IMR-90 (cell line): ENCODE data around the gene LINC01488. TPM values are rescaled to one million over a fixed set of nuclear protein-coding genes. Genes with fewer than 3 reads are reported as not detected.

Experiments used
- ATAC-seq: fragments of 200-7000 bp; cut with Tn5 transposase; 2 replicates; pipeline ENCODE4 v1.9.1; 2020; ENCODE audit warnings: low read depth, mild to moderate bottlenecking, moderate library complexity
- BruUV-seq: library from RNA; stranded (reverse); fragments of 400-500 nt; replicated peaks from 2 replicates; lab custom pipeline; 2021; lab: Mats Ljungman, UMichigan
- CTCF ChIA-PET: fragments of 300-600 bp; formaldehyde crosslinking; extraction: SDS; loops from one replicate; lab custom pipeline; 2021; ENCODE audit warnings: antibody characterized with exemption; lab: Yijun Ruan, JAX
- POLR2A ChIA-PET: fragments of 300-600 bp; sonication (Branson Sonifier 250); formaldehyde crosslinking; loops from one replicate; lab custom pipeline; 2022; ENCODE audit warnings: antibody characterized with exemption; ENCODE audit not compliant: unreplicated experiment; lab: Charles Lee
- DNase-seq: peaks from one replicate; pipeline ENCODE4 v3.0.0; 2013
- H2AFZ ChIP-seq: replicated peaks from 2 replicates; pipeline ENCODE3; 2013; ENCODE audit warnings: low read length, mild to moderate bottlenecking; ENCODE audit not compliant: poor library complexity
- H2AK5ac ChIP-seq: 2 replicates; pipeline ENCODE4 v1.6.1; 2013; ENCODE audit warnings: low read depth, low read length, inconsistent platforms
- H2AK9ac ChIP-seq: replicated peaks from 2 replicates; pipeline ENCODE3; 2013; ENCODE audit warnings: mild to moderate bottlenecking, low read depth, low read length, moderate library complexity; ENCODE audit not compliant: poor library complexity
- H2BK120ac ChIP-seq: 2 replicates; pipeline ENCODE4 v1.6.1; 2013; ENCODE audit warnings: low read depth, low read length, inconsistent platforms
- H2BK15ac ChIP-seq: 3 replicates; pipeline ENCODE4 v1.6.1; 2013; ENCODE audit warnings: low read depth, low read length, inconsistent platforms
- H2BK20ac ChIP-seq: 2 replicates; pipeline ENCODE4 v1.6.1; 2013; ENCODE audit warnings: low read depth, mild to moderate bottlenecking, inconsistent platforms, low read length, moderate library complexity
- H2BK5ac ChIP-seq: 2 replicates; pipeline ENCODE4 v1.6.1; 2013; ENCODE audit warnings: mild to moderate bottlenecking, low read depth, low read length, inconsistent platforms; ENCODE audit not compliant: poor library complexity, severe bottlenecking
- H3K14ac ChIP-seq: replicated peaks from 2 replicates; pipeline ENCODE4 v1.6.1; 2013; ENCODE audit warnings: low read depth, low read length, inconsistent platforms
- H3K18ac ChIP-seq: 2 replicates; pipeline ENCODE4 v1.6.1; 2013; ENCODE audit warnings: low read depth, low read length, control low read depth
- H3K23ac ChIP-seq: 2 replicates; pipeline ENCODE4 v1.6.1; 2013; ENCODE audit warnings: low read depth, low read length, inconsistent platforms
- H3K27ac ChIP-seq: 2 replicates; pipeline ENCODE4 v1.5.1; 2013; ENCODE audit warnings: mild to moderate bottlenecking, control low read depth, low read length; ENCODE audit not compliant: insufficient read depth
- H3K27me3 ChIP-seq: 2 replicates; pipeline ENCODE4 v1.6.1; 2013; ENCODE audit warnings: low read length; ENCODE audit not compliant: control insufficient read depth, insufficient read depth
- H3K36me3 ChIP-seq: 2 replicates; pipeline ENCODE4 v1.6.1; 2013; ENCODE audit warnings: low read length, mixed read lengths; ENCODE audit not compliant: control insufficient read depth, insufficient read depth
- H3K4ac ChIP-seq: 2 replicates; pipeline ENCODE4 v1.6.1; 2013; ENCODE audit warnings: low read depth, low read length, inconsistent platforms
- H3K4me1 ChIP-seq: 2 replicates; pipeline ENCODE4 v1.6.1; 2013; ENCODE audit warnings: low read length, mixed read lengths; ENCODE audit not compliant: control insufficient read depth, insufficient read depth
- H3K4me2 ChIP-seq: 2 replicates; pipeline ENCODE4 v1.6.1; 2013; ENCODE audit warnings: low read depth, mild to moderate bottlenecking, control low read depth, low read length, moderate library complexity
- H3K4me3 ChIP-seq: 2 replicates; pipeline ENCODE4 v1.5.1; 2013; ENCODE audit warnings: low read depth, mild to moderate bottlenecking, control low read depth, low read length, moderate library complexity; ENCODE audit not compliant: insufficient read depth
- H3K56ac ChIP-seq: 2 replicates; pipeline ENCODE4 v1.6.1; 2013; ENCODE audit warnings: low read length, inconsistent platforms; ENCODE audit not compliant: insufficient read depth; ENCODE audit errors: extremely low read depth
- H3K79me1 ChIP-seq, 2 experiments: 2 replicates each; pipeline ENCODE4 v1.6.1; 2013; ENCODE audit warnings: low read length in 2 of 2, inconsistent platforms in 1 of 2, low read depth in 1 of 2
- H3K9ac ChIP-seq: 2 replicates; pipeline ENCODE4 v1.6.1; 2013; ENCODE audit warnings: low read depth, low read length, control low read depth
- H3K9me1 ChIP-seq: 2 replicates; pipeline ENCODE4 v1.6.1; 2013; ENCODE audit warnings: low read length, inconsistent platforms; ENCODE audit not compliant: insufficient read depth
- H3K9me3 ChIP-seq: 2 replicates; pipeline ENCODE4 v1.6.1; 2013; ENCODE audit warnings: low read length; ENCODE audit not compliant: control insufficient read depth, insufficient read depth
- H4K20me1 ChIP-seq: 2 replicates; pipeline ENCODE4 v1.6.1; 2013; ENCODE audit warnings: low read length, inconsistent platforms; ENCODE audit not compliant: insufficient read depth
- H4K5ac ChIP-seq: 2 replicates; pipeline ENCODE4 v1.6.1; 2013; ENCODE audit warnings: mild to moderate bottlenecking, low read depth, low read length, control low read depth
- H4K8ac ChIP-seq, 2 experiments: 2 replicates each; pipeline ENCODE4 v1.6.1; 2013; ENCODE audit warnings: low read depth in 2 of 2, low read length in 2 of 2, control low read depth in 1 of 2, inconsistent platforms in 1 of 2
- H4K91ac ChIP-seq: 2 replicates; pipeline ENCODE4 v1.6.1; 2013; ENCODE audit warnings: low read depth, low read length, inconsistent platforms; ENCODE audit not compliant: insufficient read depth
- ELK1 ChIP-seq: fragments of 150-350 bp; IDR thresholded peaks from 2 replicates; pipeline ENCODE4 v1.6.1; 2016; ENCODE audit warnings: low read depth, mild to moderate bottlenecking, low read length, moderate library complexity, borderline replicate concordance
- MAFK ChIP-seq: IDR thresholded peaks from 2 replicates; pipeline ENCODE4 v1.6.1; 2012; ENCODE audit warnings: low read depth, low read length, improper control_type of control experiment
- MXI1 ChIP-seq: IDR thresholded peaks from 2 replicates; pipeline ENCODE4 v1.6.1; 2012; ENCODE audit warnings: low read depth, mild to moderate bottlenecking, low read length, moderate library complexity, borderline replicate concordance
- NFE2L2 ChIP-seq: fragments of 150-350 bp; IDR thresholded peaks from 2 replicates; pipeline ENCODE4 v1.6.1; 2016; ENCODE audit warnings: low read depth, mild to moderate bottlenecking, low read length
- POLR2A ChIP-seq: IDR thresholded peaks from 2 replicates; pipeline ENCODE4 v1.6.1; 2012; ENCODE audit warnings: mild to moderate bottlenecking, low read depth, low read length
- RAD21 ChIP-seq: IDR thresholded peaks from 2 replicates; pipeline ENCODE4 v1.6.1; 2012; ENCODE audit warnings: low read length, improper control_type of control experiment
- RCOR1 ChIP-seq: IDR thresholded peaks from 2 replicates; pipeline ENCODE4 v1.6.1; 2012; ENCODE audit warnings: mild to moderate bottlenecking, low read length, improper control_type of control experiment; ENCODE audit not compliant: insufficient replicate concordance
- RFX5 ChIP-seq: IDR thresholded peaks from 2 replicates; pipeline ENCODE4 v1.8.0; 2012; ENCODE audit warnings: low read depth, mild to moderate bottlenecking, low read length, moderate library complexity
- SMC3 ChIP-seq: fragments of 150-350 bp; IDR thresholded peaks from 2 replicates; pipeline ENCODE4 v1.6.1; 2016; ENCODE audit warnings: low read depth, mild to moderate bottlenecking, antibody characterized with exemption, low read length, moderate library complexity
- WGBS, 2 experiments: methylation state at CpG; one replicate each; pipeline versions ENCODE4 v1.1.5 to v1.1.7; 2013; ENCODE audit warnings: missing lambda C conversion rate in 2 of 2; ENCODE audit not compliant: insufficient read length in 1 of 2; ENCODE audit errors: extremely low coverage in 2 of 2; 5-methylcytosine and 5-hydroxymethylcytosine counted together
- dilution Hi-C: fragments of 300-500 bp; cut with HindIII; formaldehyde crosslinking; loops from one replicate; pipeline ENCODE4 v1.14.3; 2018; ENCODE audit warnings: low sequenced_read_pairs; ENCODE audit not compliant: unreplicated experiment
- in situ Hi-C: fragments of 300-500 bp; cut with MboI; formaldehyde crosslinking; loops from 3 replicates; pipeline ENCODE4 v1.14.3; 2019; ENCODE audit warnings: low sequenced_read_pairs, inconsistent platforms, mixed read lengths
- intact Hi-C: fragments of 100-400 bp; cut with micrococcal nuclease; formaldehyde crosslinking; loops from 2 replicates; pipeline ENCODE4 v1.10.0; 2022
- polyA plus RNA-seq, 3 experiments: library from polyadenylated mRNA; depleted of rRNA; stranded (reverse); fragments of >200 nt; gene quantifications; 2 replicates each; pipeline ENCODE4 v1.2.3, GENCODE V29; 2012; ENCODE audit warnings: low replicate concordance in 1 of 3
- total RNA-seq: library from RNA; depleted of rRNA; stranded (reverse); fragments of >200 nt; gene quantifications from 2 replicates; pipeline ENCODE4 v1.2.3, GENCODE V29; 2012
- TF ChIP-seq, protein P1 (sequence below): conservative IDR thresholded peaks from 2 replicates; pipeline ENCODE4 v1.5.1; 2012; ENCODE audit warnings: mild to moderate bottlenecking, low read depth, low read length, improper control_type of control experiment
- TF ChIP-seq, protein P2 (sequence below): fragments of 150-350 bp; IDR thresholded peaks from 2 replicates; pipeline ENCODE4 v1.6.1; 2017; ENCODE audit warnings: mild to moderate bottlenecking, antibody characterized with exemption, low read length, low read depth

LINC01488 gene
- total and polyA plus RNA-seq, 2 of the 4 experiments (the other 2 are of a cell fraction), result not detected

DNA sequence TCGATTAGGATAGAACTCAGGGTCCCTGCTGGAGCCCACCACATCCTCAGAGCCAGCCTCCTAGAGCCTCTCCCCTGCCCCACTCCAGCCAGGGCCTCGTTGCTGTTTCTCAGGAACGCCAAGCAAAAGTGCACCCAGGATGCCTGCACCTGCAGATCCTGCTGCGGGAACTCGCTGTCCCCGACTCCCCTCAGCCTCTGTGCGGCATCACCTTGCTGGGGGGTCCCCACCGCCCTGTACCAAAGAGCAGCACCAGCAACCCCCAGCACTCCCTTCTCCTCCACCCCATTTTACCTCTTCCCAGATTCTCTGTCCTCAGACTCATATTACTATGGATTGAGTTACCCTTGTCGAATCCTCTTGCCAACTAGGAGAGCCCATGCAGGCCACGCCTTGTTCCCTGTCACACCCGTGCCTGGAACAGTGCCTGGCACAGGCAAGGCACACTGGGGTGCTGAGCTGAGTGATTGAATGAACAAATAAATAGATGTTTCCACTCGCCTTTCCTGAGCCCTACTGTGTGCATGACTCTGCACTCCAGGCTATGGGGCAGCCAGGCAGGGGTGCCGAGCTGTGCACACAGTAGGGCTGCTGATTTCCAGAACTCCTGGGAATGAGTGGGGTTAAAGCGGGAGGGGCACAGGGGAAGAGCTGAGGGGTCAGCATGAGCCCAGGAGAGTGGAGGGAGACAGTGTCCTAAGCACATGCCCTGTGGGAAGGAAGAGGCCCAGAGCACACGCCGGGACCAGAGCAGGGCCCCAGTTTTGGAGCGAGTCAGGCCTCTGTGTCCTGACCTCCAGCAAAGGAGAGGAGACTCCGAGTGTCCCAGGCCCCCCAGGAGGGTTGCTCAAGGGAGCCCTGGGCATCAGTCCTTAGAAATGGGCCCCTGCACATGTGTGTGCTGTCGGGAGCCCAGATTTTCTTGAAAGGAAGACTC, 44.3 kb downstream of the LINC01488 start (continued):
- TF ChIP-seq RFX5, result no peak
- TF ChIP-seq MAFK, result no peak
- no peak for TF ChIP-seq POLR2A

DNA sequence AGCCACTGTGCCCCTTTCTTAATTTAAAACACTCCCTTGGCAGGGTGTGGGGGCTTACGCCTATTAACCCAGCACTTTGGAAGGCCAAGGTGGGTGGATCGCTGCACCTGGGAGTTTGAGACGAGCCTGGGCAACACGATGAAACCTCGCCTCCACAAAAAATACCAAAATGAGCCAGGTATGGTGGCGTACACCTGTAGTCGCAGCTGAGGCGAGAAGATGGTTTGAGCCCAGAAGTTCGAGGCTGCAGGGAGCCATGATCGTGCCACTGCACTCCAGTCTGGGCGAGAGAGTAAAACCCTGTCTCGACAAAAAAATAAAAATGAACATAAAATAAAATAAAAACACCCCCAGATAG, 45.0 kb downstream of the LINC01488 start:
- Histone ChIP-seq H2BK15ac (no peak overlapping the region), H3K23ac (no peak overlapping the region), H3K9me1 (no peaks in the 10 kb centered on the region), H2AFZ (no peak overlapping the region), H3K56ac (no peak overlapping the region), H3K27me3 (peaks cover 11% of the 10 kb centered on the region), H4K20me1 (no peaks in the 10 kb centered on the region), H2BK120ac (no peak overlapping the region), H3K4ac (no peak overlapping the region), H4K8ac (no peak overlapping the region), H2BK20ac (no peak overlapping the region), H3K4me2 (no peak overlapping the region), H4K91ac (no peak overlapping the region), H3K36me3 (no peaks in the 10 kb centered on the region), H3K4me1 (peaks cover 8% of the 10 kb centered on the region), H3K18ac (no peak overlapping the region), H3K27ac (no peak overlapping the region), H3K4me3 (no peak overlapping the region), H3K9me3 (no peaks in the 10 kb centered on the region), H2AK9ac (no peak overlapping the region), H3K14ac (no peak overlapping the region), H2AK5ac (no peak overlapping the region), H3K79me1 (no peaks in the 10 kb centered on the region), H4K5ac (no peak overlapping the region), H2BK5ac (no peak overlapping the region), H3K9ac (no peak overlapping the region)
- dilution Hi-C loops (no loop called here), in situ Hi-C loops (no loop called here), intact Hi-C loops (no loop called here)
- ChIA-PET POLR2A (no interaction called here), CTCF (interaction anchor here (0.5 kb wide), 1 partner anchor 377 kb away, joined by 3 read pairs; no protein-coding TSS in a partner anchor)
- DNase-seq (no peak), ATAC-seq (no peak)
- BruUV-seq, result no TSS peak
- WGBS, 2 experiments, result no CpG with 5 or more reads among the region's 12 CpGs
- TF ChIP-seq MAFK (no peak), NFE2L2 (no peak), POLR2A (no peak), RCOR1 (no peak), RFX5 (no peak), ELK1 (no peak), RAD21 (no peak), SMC3 (no peak), MXI1 (no peak)
- TF ChIP-seq, protein P1, sequence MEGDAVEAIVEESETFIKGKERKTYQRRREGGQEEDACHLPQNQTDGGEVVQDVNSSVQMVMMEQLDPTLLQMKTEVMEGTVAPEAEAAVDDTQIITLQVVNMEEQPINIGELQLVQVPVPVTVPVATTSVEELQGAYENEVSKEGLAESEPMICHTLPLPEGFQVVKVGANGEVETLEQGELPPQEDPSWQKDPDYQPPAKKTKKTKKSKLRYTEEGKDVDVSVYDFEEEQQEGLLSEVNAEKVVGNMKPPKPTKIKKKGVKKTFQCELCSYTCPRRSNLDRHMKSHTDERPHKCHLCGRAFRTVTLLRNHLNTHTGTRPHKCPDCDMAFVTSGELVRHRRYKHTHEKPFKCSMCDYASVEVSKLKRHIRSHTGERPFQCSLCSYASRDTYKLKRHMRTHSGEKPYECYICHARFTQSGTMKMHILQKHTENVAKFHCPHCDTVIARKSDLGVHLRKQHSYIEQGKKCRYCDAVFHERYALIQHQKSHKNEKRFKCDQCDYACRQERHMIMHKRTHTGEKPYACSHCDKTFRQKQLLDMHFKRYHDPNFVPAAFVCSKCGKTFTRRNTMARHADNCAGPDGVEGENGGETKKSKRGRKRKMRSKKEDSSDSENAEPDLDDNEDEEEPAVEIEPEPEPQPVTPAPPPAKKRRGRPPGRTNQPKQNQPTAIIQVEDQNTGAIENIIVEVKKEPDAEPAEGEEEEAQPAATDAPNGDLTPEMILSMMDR, result no peak
- TF ChIP-seq, protein P2, sequence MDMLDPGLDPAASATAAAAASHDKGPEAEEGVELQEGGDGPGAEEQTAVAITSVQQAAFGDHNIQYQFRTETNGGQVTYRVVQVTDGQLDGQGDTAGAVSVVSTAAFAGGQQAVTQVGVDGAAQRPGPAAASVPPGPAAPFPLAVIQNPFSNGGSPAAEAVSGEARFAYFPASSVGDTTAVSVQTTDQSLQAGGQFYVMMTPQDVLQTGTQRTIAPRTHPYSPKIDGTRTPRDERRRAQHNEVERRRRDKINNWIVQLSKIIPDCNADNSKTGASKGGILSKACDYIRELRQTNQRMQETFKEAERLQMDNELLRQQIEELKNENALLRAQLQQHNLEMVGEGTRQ, result no peak
